A172 (cell line): ENCODE results near the gene PTPRZ1. TPM values are rescaled to one million over a fixed set of nuclear protein-coding genes. Genes with fewer than 3 reads are reported as not detected.

Experiments used
- DNase-seq: peaks from one replicate; pipeline ENCODE4 v3.0.0-alpha.2; 2015; ENCODE audit warnings: low spot score
- total RNA-seq: library from RNA; depleted of rRNA; stranded (reverse); fragments of >200 nt; shearing (Covaris generic); gene quantifications from 2 replicates; pipeline ENCODE4 v1.2.3, GENCODE V29; 2014

Gene PTPRZ1
- total RNA-seq, 1 experiment from 2014 or later: not detected

DNA sequence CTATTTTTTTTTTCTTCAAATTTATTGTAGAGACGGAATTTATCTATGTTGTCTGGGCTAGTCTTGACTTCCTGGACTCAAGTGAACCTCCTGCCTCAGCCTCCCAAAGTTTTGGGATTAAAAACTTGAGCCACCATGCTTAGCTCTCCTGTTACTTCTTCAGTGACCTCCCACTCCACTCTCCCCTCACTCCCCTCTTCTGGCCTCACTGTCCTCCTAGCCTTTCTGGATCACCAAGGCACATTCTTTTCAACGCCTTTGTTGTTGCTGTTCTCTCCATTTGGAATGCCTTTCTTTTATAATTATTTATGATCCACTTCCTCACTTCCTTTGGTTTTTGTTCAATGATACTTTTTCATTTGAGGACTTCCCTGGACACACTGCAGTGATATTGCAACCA is 17.9 kb downstream of the PTPRZ1 start:
- DNase-seq: no peak

DNA sequence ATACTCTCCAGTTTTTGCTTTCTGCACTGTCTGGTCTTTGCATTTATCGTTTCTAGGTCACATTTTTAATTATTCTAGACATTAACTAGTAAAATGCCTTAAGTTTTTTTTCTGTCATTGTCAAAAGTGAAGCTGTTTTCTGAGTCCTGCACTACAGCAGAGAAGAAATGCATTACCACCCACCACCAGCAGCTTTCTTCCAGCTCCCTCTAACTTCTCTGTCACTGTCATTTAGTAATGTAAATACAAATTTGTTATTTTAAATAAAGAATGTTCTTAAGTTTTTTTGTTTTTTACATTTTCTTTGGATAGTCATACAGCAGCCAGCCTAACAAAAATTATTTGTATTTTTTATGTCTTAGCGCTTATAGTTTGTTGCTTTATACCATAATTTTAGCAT is 18.8 kb downstream of the PTPRZ1 start:
- DNase-seq: no peak

GRCh38 chr7:121901026-121901425 is 28.1 kb downstream of the PTPRZ1 start:
- DNase-seq: no peak

GRCh38 chr7:121904120-121904519 is 31.2 kb downstream of the PTPRZ1 start:
- no peak for DNase-seq

- no peak for DNase-seq
Observed at GRCh38 chr7:121908042-121908441, 35.1 kb downstream of the PTPRZ1 start.

DNA sequence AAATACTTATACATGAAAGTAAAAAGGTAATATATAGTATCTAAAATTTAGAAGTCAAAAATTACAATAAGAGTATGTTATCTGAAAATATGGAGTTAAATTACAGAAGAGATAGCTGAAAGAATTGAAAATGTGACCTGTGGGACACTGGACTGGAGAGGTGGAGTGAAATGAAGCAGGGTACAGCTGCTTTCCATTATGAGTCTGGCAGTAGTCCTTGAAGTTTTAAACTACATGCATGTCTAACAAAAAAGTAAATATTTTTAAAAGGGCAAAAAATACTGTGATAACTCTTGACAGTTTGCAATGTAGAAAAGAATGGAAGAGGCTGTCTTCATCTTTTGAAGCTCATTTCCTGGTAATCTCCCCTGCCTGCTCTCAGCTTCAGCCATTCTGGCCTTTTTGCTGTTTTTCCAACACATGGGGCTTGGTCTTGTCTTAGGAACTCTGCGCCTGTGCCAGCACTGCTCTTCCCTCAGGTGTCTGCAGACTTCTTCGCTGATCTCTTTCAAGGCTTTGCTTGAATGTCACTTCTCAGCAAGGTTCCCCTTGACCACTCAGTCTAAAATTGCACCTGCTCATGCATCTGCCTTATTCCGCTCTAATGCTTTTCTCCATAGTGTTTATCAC is 36.9 kb downstream of the PTPRZ1 start:
- no peak for DNase-seq

- no peak for DNase-seq
Observed at GRCh38 chr7:121913947-121914675, 41.1 kb downstream of the PTPRZ1 start.

GRCh38 chr7:121914676-121915279 is 41.8 kb downstream of the PTPRZ1 start:
- DNase-seq: no peak

DNA sequence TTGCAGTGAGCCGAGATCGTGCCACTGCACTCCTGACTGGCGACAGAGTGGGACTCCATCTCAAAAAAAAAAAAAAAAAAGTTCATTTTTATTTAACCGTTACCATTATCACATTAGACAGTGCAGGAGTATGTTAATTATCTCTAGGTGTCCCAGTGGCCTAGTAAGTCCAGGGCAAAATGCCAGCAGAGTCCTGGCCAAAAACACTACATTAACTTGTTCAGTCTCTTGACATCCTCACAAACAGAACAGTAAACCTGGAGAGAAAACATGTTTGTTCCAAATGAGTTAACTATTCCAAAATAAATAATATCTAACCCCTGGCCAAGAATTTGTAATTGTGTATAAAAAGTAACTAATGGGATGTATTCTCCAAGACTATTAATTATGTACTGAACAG is 43.2 kb downstream of the PTPRZ1 start:
- DNase-seq: no peak

GRCh38 chr7:121919986-121920385 is 47.0 kb downstream of the PTPRZ1 start:
- no peak for DNase-seq

- no peak for DNase-seq
Observed at GRCh38 chr7:121924269-121925186, 51.6 kb downstream of the PTPRZ1 start.

DNA sequence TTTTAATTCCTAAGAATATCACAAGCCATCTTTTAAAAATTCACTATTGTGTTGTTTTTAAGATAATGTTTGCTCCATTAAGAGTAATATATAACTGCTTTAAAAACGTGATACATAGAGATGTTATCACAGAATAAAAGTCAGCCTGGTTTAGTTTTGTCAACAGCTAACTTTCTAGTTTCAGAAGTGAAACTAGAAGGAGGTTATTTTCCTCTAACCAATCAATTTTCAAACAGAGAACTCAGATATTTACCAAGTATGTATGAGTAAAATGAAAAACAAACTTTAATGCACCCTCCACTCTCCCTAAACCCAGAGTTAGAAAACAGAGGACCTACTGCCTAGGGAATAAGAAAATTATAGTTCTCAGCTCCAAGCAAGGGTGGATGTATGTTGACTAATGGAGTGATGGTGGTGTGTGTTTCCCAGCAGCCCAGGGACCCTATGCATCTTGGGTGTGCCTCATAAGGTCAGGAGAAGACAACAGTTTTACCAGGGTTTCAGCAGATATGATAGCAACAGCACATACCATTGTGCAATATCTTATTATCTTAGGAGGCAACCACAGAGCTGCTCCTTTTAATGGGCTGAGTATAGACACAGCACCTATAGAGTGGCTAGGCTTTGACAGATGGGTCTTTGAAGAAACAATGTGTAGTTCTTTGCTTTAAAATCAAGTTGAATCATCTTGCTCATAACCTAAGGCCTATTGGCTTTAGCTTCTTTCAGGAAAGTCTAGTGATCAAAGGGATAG is 58.4 kb downstream of the PTPRZ1 start:
- no peak for DNase-seq

DNA sequence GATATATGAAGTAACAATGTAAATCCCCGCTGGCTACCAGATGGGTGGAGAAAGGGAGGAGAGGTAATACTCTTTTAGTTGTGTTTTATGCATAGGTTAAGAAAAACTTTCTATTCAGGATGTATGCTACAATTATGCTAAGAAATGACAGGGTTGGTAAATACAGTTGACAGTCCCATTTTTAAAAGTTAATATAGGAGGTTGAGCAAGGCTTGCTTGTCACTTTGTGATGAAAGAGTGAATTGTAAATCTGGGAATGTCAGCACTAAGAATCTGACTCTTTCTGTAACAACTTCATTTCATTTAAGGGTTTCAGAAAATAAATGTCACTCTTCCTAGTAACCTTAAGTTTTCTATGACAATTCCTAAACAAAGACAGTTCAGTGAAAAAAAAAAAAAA is 59.8 kb downstream of the PTPRZ1 start:
- DNase-seq: no peak

DNA sequence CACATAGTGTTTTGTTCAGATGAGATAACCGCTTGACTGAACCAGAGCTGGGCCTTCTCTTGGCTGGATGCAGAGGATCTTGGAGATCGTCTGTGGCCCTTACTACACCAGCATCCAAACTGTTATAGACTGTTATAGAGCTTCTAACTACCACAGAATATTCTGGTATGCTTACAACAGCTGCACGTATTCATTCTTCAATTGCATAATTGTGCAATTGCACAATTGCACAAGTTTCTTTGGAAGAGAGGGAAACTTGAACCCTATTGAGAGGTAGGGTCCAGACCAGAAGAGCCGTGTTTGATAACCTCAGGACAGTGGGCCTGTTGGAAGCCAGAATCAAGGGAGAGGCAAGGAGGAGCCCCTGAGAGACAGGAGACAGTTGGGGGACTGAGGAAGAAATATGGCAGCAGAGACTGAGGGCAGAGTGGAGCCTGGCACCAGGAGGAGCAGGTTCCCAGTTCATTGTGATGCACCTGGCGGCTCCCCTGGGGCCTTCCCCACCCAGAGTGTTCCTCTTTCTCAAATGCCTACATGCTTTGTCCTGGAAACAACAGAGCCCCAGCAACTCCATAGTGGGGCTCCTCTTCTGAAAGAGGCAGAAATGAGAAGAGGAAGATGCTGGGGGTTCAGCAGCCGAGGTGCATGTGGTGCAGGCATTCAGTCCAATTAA is 64.1 kb downstream of the PTPRZ1 start:
- DNase-seq: no peak

GRCh38 chr7:121938429-121938996 is 65.6 kb downstream of the PTPRZ1 start:
- no peak for DNase-seq

GRCh38 chr7:121940918-121941317 is 68.0 kb downstream of the PTPRZ1 start:
- DNase-seq: no peak

DNA sequence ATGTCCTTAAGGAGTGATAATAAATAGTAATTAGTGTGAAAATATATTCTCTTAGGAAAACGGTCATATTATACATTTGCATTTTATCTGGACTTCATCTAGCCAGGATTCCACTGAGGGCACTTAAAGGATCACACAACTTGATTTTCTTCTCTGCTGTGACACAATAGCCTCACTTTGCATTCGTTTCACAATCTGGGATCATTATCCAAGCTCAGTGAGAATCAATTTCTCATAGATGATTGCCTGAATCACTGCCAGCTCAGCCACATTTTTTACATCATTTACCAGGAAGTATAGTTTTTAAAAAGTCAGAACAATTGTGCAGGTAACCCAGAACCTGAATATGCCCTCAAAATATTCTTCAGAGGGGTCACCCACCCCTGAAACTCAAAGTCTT is 68.9 kb downstream of the PTPRZ1 start:
- no peak for DNase-seq

DNA sequence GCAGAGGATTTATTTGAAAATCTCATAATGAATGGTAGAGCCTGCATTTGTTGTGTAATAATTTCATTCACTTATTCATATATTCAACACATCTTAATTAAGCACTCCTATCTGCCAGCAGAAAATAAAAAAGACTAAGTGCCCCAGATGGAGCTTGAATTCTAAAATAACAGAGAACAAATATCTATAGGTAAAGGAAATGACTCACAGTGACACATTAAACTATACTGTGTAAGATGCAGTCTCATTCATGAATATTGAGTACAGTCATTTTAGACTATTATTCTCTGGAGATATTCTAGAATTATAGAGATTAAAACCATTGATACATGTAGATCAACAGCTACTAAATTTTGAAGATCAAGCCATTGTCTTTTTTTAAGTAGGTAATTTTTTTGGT is 72.1 kb downstream of the PTPRZ1 start:
- DNase-seq: no peak

DNA sequence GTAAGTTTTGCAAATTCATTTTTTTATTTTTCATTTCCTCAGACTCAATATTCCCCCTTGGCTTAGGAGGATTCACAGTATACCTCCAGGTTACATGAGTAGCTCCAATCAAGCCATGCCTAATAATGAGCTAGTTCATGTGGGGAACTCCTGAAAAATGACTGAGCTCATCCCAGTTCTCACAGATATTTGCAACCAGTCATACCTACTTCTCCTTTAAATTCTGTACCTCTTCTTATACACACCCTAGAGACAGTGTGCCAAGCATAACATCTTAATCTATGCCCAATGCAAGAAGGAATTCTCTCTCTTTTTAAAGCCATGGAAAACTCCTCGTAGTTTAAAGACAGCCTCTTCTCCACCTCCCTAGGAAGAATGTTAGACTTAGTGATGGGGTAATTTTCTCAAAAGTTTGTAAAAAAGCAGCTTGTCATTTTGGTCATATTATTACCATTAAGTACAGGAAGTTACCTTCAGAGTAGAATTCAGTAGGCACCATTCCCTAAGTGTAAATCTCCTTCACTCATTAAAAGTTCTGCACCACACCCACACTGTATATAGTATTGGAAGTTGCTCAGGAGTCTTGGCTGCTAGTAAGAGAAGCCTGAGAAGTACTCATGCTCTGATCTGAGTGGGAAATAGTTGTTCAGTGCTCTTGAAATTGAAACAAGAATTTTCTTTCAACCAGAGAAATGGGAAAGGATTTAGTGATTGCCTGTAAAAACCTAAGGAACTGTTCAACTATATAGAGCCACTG is 72.7 kb downstream of the PTPRZ1 start:
- DNase-seq: no peak

DNA sequence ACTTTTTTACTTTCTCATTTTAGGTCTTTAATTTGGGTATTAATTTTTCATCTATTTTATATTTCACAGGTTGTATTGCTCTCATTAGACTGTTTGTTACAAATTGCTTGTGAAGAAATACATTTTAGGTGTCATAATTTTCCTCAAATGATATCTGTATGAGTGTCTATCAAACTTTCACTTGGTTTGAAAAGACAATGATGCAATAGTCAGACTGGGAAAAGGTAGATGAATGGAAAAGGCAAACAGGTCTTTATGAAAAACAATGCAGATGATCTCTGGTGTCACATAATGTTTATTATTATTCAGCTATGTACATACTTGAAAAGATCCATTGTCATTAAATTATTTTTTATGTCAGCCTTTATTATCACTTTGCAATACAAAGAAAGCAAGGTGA is 80.2 kb downstream of the PTPRZ1 start:
- DNase-seq: no peak
